ENCODE data around the gene ADTRP.
"Not testable (repeated sequence)": the region's sequence is repeated elsewhere in the genome, so short reads cannot be mapped to it uniquely, and the experiment has no call there.

The ADTRP gene

GRCh38 chr6:11701573-11701972 is 77.0 kb downstream of the ADTRP start:
- FAIRE-seq (no peak), DNase-seq (ENCODE audit: low spot score) (no peak)

- FAIRE-seq: no peak
- peak; percentile 27 for DNase-seq (ENCODE audit: low spot score)
Observed at GRCh38 chr6:11700118-11700718, 78.4 kb downstream of the ADTRP start.

GRCh38 chr6:11699576-11699975 is 79.0 kb downstream of the ADTRP start:
- DNase-seq (ENCODE audit: low spot score) (no peak), FAIRE-seq (no peak)

GRCh38 chr6:11692451-11693376 is 85.9 kb downstream of the ADTRP start:
- DNase-seq (ENCODE audit: low spot score) (no peak), FAIRE-seq (no peak)

- no peak for FAIRE-seq
Observed at GRCh38 chr6:11689847-11690246, 88.8 kb downstream of the ADTRP start.

GRCh38 chr6:11689400-11689799 is 89.2 kb downstream of the ADTRP start:
- FAIRE-seq; DNase-seq (ENCODE audit: low spot score): not testable (repeated sequence)

More at GRCh38 chr6:11689847-11690246, 88.8 kb downstream of the ADTRP start:
- no peak for DNase-seq (ENCODE audit: low spot score)

GRCh38 chr6:11688425-11688709 is 90.2 kb downstream of the ADTRP start:
- no peak for FAIRE-seq
- DNase-seq (ENCODE audit: low spot score): no peak

- FAIRE-seq: no peak
- peak; percentile 67 for DNase-seq (ENCODE audit: low spot score)
Observed at GRCh38 chr6:11685481-11686093, 93.0 kb downstream of the ADTRP start.

- no peak for FAIRE-seq
- DNase-seq (ENCODE audit: low spot score): no peak
Observed at GRCh38 chr6:11684901-11685480, 93.6 kb downstream of the ADTRP start.

- FAIRE-seq: no peak
- DNase-seq (ENCODE audit: low spot score): no peak
Observed at GRCh38 chr6:11683871-11684270, 94.7 kb downstream of the ADTRP start.

- DNase-seq (ENCODE audit: low spot score): no peak
- FAIRE-seq: no peak
Observed at GRCh38 chr6:11682561-11682975, 96.0 kb downstream of the ADTRP start.

- FAIRE-seq (no peak), DNase-seq (ENCODE audit: low spot score) (no peak)
Observed at GRCh38 chr6:11681770-11682169, 96.8 kb downstream of the ADTRP start.

GRCh38 chr6:11681357-11681756 is 97.2 kb downstream of the ADTRP start:
- no peak for FAIRE-seq
- DNase-seq (ENCODE audit: low spot score): no peak

- FAIRE-seq; DNase-seq (ENCODE audit: low spot score): not testable (repeated sequence)
Observed at GRCh38 chr6:11680479-11680878, 98.1 kb downstream of the ADTRP start.

- FAIRE-seq (no peak), DNase-seq (ENCODE audit: low spot score) (no peak)
Observed at GRCh38 chr6:11679099-11679498, 99.5 kb downstream of the ADTRP start.

GRCh38 chr6:11675601-11676000 is 103.0 kb downstream of the ADTRP start:
- no peak for FAIRE-seq
- no peak for DNase-seq (ENCODE audit: low spot score)

- DNase-seq (ENCODE audit: low spot score) (no peak), FAIRE-seq (no peak)
Observed at GRCh38 chr6:11672669-11673068, 105.9 kb downstream of the ADTRP start.

- DNase-seq (ENCODE audit: low spot score): no peak
- no peak for FAIRE-seq
Observed at GRCh38 chr6:11672256-11672655, 106.3 kb downstream of the ADTRP start.

- no peak for DNase-seq (ENCODE audit: low spot score)
- no peak for FAIRE-seq
Observed at GRCh38 chr6:11669696-11670095, 108.9 kb downstream of the ADTRP start.

GRCh38 chr6:11668455-11668854 is 110.1 kb downstream of the ADTRP start:
- no peak for DNase-seq (ENCODE audit: low spot score)
- FAIRE-seq: no peak

- DNase-seq (ENCODE audit: low spot score): no peak
- FAIRE-seq: no peak
Observed at GRCh38 chr6:11667876-11668275, 110.7 kb downstream of the ADTRP start.

All from urothelium cell line (cell line).